Measurements from ENCODE around the gene SNX11. TPM values are rescaled to one million over a fixed set of nuclear protein-coding genes. Genes with fewer than 3 reads are reported as not detected.
A peak's percentile ranks its signal among the peaks of the same experiment; 100 is the strongest.

Gene SNX11
- total and polyA plus RNA-seq, 2 donors (not counting 3 experiments of a cell fraction or from before 2014, with no cell fraction given): 23.4 to 26.2 TPM

DNA sequence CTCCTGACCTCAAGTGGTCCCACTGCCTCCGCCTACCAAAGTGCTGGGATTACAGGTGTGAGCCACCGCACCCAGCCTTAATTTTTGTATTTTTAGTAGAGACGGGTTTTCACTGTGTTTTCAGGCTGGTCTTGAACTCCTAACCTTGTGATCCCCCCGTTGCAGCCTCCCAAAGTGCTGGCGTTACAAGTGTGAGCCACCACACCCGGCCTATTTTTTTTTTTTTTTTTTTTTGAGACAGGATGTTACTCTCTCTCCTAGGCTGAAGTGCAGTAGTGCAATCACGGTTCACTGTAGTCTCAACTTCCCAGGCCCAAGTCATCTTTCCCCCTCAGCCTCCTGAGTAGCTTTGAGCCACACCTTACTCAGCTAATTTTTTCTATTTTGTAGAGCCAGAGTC, 3.1 kb upstream of the SNX11 start:
- Histone ChIP-seq H4K20me1 (replicated peaks; ENCODE audit: control insufficient read depth, extremely low read depth, insufficient read depth, low read length) (no peaks in the 10 kb centered on the region), H3K9ac (replicated peaks; ENCODE audit: extremely low read depth, insufficient read depth, low read length) (no peak overlapping the region), H3K4me2 (ENCODE audit: insufficient read depth, low read length) (no peak overlapping the region), H3K9me3 (replicated peaks; ENCODE audit: control insufficient read depth, insufficient read depth, low read length) (no peaks in the 10 kb centered on the region), H3K4me3 (replicated peaks in 1 of 3; ENCODE audit: insufficient read depth in 1 of 3, low read depth in 1 of 3, low read length in 3 of 3) (no peak overlapping the region), H3K4me1 (ENCODE audit: control insufficient read depth, extremely low read depth, insufficient read depth, low read length) (peaks cover 18% of the 10 kb centered on the region), H3K36me3 (ENCODE audit: control insufficient read depth in 2 of 2, extremely low read depth in 1 of 2, insufficient read depth in 2 of 2, low read length in 2 of 2) (no peaks in the 10 kb centered on the region), H3K9me1 (replicated peaks; ENCODE audit: control insufficient read depth, extremely low read depth, insufficient read depth, low read length) (no peaks in the 10 kb centered on the region), H3K79me2 (ENCODE audit: control insufficient read depth, insufficient read depth, low read length) (peaks cover 30% of the 10 kb centered on the region), H2AFZ (ENCODE audit: low read depth, low read length) (no peak overlapping the region), H3K27me3 (ENCODE audit: control insufficient read depth in 2 of 2, insufficient read depth in 2 of 2, low read length in 2 of 2) (no peaks in the 10 kb centered on the region), H3K27ac (ENCODE audit: insufficient read depth, low read depth, low read length) (no peak overlapping the region)
- CTCF ChIA-PET: interaction anchor here (2.8 to 3.1 kb wide), 2 partner anchors 24 to 27 kb away, joined by 10 to 11 read pairs; no protein-coding TSS in a partner anchor
- dilution Hi-C loops (cut with MboI; ENCODE audit: extremely low pct_ligation_motif_present, low sequenced_read_pairs): no loop called here
- no TSS peak for BruUV-seq (replicated peaks)
- POLR2A ChIA-PET: no interaction called here
- DNase-seq (ENCODE audit: low read depth, low spot score): no peak
- no peak for FAIRE-seq
- intact Hi-C loops (cut with micrococcal nuclease): loop anchor here (5.0 kb wide), 1 partner anchor 138 kb away; no protein-coding TSS in a partner anchor
- no peak for TF ChIP-seq POLR2A (IDR thresholded peaks at IDR 0.05; ENCODE audit: low read depth, low read length)

- dilution Hi-C loops (cut with MboI; ENCODE audit: extremely low pct_ligation_motif_present, low sequenced_read_pairs) (no loop called here), intact Hi-C loops (cut with micrococcal nuclease) (loop anchor here (1.0 kb wide), 2 partner anchors 21 to 210 kb away; partner anchors contain the start of gene SP2)
- H2AFZ ChIP-seq (ENCODE audit: low read depth, low read length): peak overlapping the region; percentile 99
- H3K27ac ChIP-seq (ENCODE audit: insufficient read depth, low read depth, low read length): peak overlapping the region; percentile 41
- peak overlapping the region; percentile 97 for H3K4me2 ChIP-seq (ENCODE audit: insufficient read depth, low read length)
- H3K9ac ChIP-seq (replicated peaks; ENCODE audit: extremely low read depth, insufficient read depth, low read length): peak overlapping the region; percentile 88
- H3K9me3 ChIP-seq (replicated peaks; ENCODE audit: control insufficient read depth, insufficient read depth, low read length): no peaks in the 10 kb centered on the region
- FAIRE-seq (no peak), DNase-seq (ENCODE audit: low read depth, low spot score) (no peak)
- ChIA-PET POLR2A (no interaction called here), CTCF (interaction anchor here (0.9 to 2.8 kb wide), 6 partner anchors 9 to 82 kb away, joined by 3 to 11 read pairs (median 4); no protein-coding TSS in a partner anchor)
- H3K79me2 ChIP-seq (ENCODE audit: control insufficient read depth, insufficient read depth, low read length): peaks cover 34% of the 10 kb centered on the region
- no peaks in the 10 kb centered on the region for H3K9me1 ChIP-seq (replicated peaks; ENCODE audit: control insufficient read depth, extremely low read depth, insufficient read depth, low read length)
- H3K4me1 ChIP-seq (ENCODE audit: control insufficient read depth, extremely low read depth, insufficient read depth, low read length): peaks cover 10% of the 10 kb centered on the region
- H4K20me1 ChIP-seq (replicated peaks; ENCODE audit: control insufficient read depth, extremely low read depth, insufficient read depth, low read length): no peaks in the 10 kb centered on the region
- no peaks in the 10 kb centered on the region for H3K27me3 ChIP-seq (ENCODE audit: control insufficient read depth in 2 of 2, insufficient read depth in 2 of 2, low read length in 2 of 2)
- no TSS peak for BruUV-seq (replicated peaks)
- no peaks in the 10 kb centered on the region for H3K36me3 ChIP-seq (ENCODE audit: control insufficient read depth in 2 of 2, extremely low read depth in 1 of 2, insufficient read depth in 2 of 2, low read length in 2 of 2)
- TF ChIP-seq POLR2A (IDR thresholded peaks at IDR 0.05; ENCODE audit: low read depth, low read length): no peak
- no peak for TF ChIP-seq GATA2 (IDR thresholded peaks at IDR 0.05; ENCODE audit: insufficient read depth, insufficient read length, low read depth, low read length)
- TF ChIP-seq FOS (IDR thresholded peaks at IDR 0.05; ENCODE audit: borderline replicate concordance, insufficient read depth, low read length): no peak
- TF ChIP-seq, protein P1, sequence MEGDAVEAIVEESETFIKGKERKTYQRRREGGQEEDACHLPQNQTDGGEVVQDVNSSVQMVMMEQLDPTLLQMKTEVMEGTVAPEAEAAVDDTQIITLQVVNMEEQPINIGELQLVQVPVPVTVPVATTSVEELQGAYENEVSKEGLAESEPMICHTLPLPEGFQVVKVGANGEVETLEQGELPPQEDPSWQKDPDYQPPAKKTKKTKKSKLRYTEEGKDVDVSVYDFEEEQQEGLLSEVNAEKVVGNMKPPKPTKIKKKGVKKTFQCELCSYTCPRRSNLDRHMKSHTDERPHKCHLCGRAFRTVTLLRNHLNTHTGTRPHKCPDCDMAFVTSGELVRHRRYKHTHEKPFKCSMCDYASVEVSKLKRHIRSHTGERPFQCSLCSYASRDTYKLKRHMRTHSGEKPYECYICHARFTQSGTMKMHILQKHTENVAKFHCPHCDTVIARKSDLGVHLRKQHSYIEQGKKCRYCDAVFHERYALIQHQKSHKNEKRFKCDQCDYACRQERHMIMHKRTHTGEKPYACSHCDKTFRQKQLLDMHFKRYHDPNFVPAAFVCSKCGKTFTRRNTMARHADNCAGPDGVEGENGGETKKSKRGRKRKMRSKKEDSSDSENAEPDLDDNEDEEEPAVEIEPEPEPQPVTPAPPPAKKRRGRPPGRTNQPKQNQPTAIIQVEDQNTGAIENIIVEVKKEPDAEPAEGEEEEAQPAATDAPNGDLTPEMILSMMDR (IDR thresholded peaks at IDR 0.05; ENCODE audit: extremely low read depth in 1 of 2, insufficient read depth in 1 of 2, low read depth in 1 of 2, low read length in 2 of 2): no peak
- TF ChIP-seq POLR2AphosphoS5 (IDR thresholded peaks at IDR 0.05; ENCODE audit: insufficient read depth, low read depth, low read length): no peak
- peak overlapping the region; percentile 56 to 99 (median 92) for H3K4me3 ChIP-seq (replicated peaks in 1 of 3; ENCODE audit: insufficient read depth in 1 of 3, low read depth in 1 of 3, low read length in 3 of 3)
These were observed 797 bp upstream of the SNX11 start for GRCh38 chr17:48106802-48107136.

Measured in endothelial cell of umbilical vein (primary cell).